Activated gamma-delta T cell treated with anti-CD3 and anti-CD28 coated beads, Interleukin-2, amount 50 U/mL, for 16 hours (primary cell): Measurements from ENCODE around the gene MPZL3.

ENCODE experiments used
- DNase-seq: peaks from one replicate; pipeline ENCODE4 v3.0.0-alpha.2; 2020; ENCODE audit warnings: low read depth

The MPZL3 gene

GRCh38 chr11:118264569-118265465 lies 12.7 kb upstream of the MPZL3 start:
- DNase-seq: no peak

- no peak for DNase-seq
Observed at GRCh38 chr11:118263695-118264568, 11.8 kb upstream of the MPZL3 start, which contains the start of gene MPZL2. Gene MPZL2, minus strand, starts transcription at chr11:118264297. Its CDS starts 144 bp downstream, at chr11:118264153.

GRCh38 chr11:118263112-118263511 lies 10.9 kb upstream of the MPZL3 start:
- no peak for DNase-seq

- no peak for DNase-seq
Observed at GRCh38 chr11:118260353-118260752, 8.2 kb upstream of the MPZL3 start.

GRCh38 chr11:118259138-118259537 lies 7.0 kb upstream of the MPZL3 start:
- no peak for DNase-seq

- no peak for DNase-seq
Observed at GRCh38 chr11:118258410-118258809, 6.2 kb upstream of the MPZL3 start.

GRCh38 chr11:118252688-118253087 lies 523 bp upstream of the MPZL3 start:
- no peak for DNase-seq

- DNase-seq: no peak
Observed at GRCh38 chr11:118247041-118247440, 5.1 kb downstream of the MPZL3 start.

- no peak for DNase-seq
Observed at GRCh38 chr11:118245936-118246562, 6.1 kb downstream of the MPZL3 start.

- DNase-seq: no peak
Observed at GRCh38 chr11:118243993-118244762, 8.0 kb downstream of the MPZL3 start.

- DNase-seq: no peak
Observed at GRCh38 chr11:118243161-118243560, 9.0 kb downstream of the MPZL3 start.

GRCh38 chr11:118241764-118242098 lies 10.4 kb downstream of the MPZL3 start:
- no peak for DNase-seq

GRCh38 chr11:118240999-118241763 lies 11.0 kb downstream of the MPZL3 start:
- peak; percentile 65 for DNase-seq

GRCh38 chr11:118239509-118240205 lies 12.5 kb downstream of the MPZL3 start:
- no peak for DNase-seq

- DNase-seq: no peak
Observed at GRCh38 chr11:118238929-118239328, 13.2 kb downstream of the MPZL3 start.

- no peak for DNase-seq
Observed at GRCh38 chr11:118238421-118238820, 13.7 kb downstream of the MPZL3 start.

GRCh38 chr11:118236170-118236569 lies 16.0 kb downstream of the MPZL3 start:
- no peak for DNase-seq

- DNase-seq: no peak
Observed at GRCh38 chr11:118234833-118235232, 17.3 kb downstream of the MPZL3 start.

GRCh38 chr11:118233850-118234249 lies 18.3 kb downstream of the MPZL3 start:
- no peak for DNase-seq

- DNase-seq: no peak
Observed at GRCh38 chr11:118233377-118233776, 18.8 kb downstream of the MPZL3 start.
